CD14-positive monocyte (primary cell): ENCODE measurements around the gene SPTBN1. TPM values are rescaled to one million over a fixed set of nuclear protein-coding genes. Genes with fewer than 3 reads are reported as not detected.

Experiments
- DNase-seq, 3 donors: peaks; one replicate each; pipeline ENCODE4 v3.0.0-alpha.2; 2011 to 2022
- H2AFZ ChIP-seq: 2 replicates; pipeline ENCODE4 v1.6.0; 2012; ENCODE audit warnings: mild to moderate bottlenecking, low read depth, low read length, inconsistent platforms; ENCODE audit not compliant: insufficient read depth, poor library complexity, severe bottlenecking
- H3K27ac ChIP-seq, 2 donors: 1 replicate in 1 of 2; 2 replicates in 1 of 2; pipeline ENCODE4 v1.5.1; 2012 to 2013; ENCODE audit warnings: low read length in 2 of 2, control low read depth in 1 of 2, inconsistent platforms in 1 of 2, low read depth in 1 of 2, mild to moderate bottlenecking in 1 of 2
- H3K27me3 ChIP-seq, 2 donors: one replicate each; pipeline versions ENCODE4 v1.6.0 to v1.6.1; 2011 to 2013; ENCODE audit warnings: low read length in 2 of 2; ENCODE audit not compliant: control insufficient read depth in 2 of 2, insufficient read depth in 2 of 2
- H3K36me3 ChIP-seq, 2 donors: replicated peaks in 1 of 2; 1 replicate in 1 of 2; 2 replicates in 1 of 2; pipeline versions ENCODE4 v1.5.1 to v1.6.1; 2012 to 2013; ENCODE audit warnings: low read length in 2 of 2, control low read depth in 1 of 2, inconsistent platforms in 1 of 2, mild to moderate bottlenecking in 1 of 2; ENCODE audit not compliant: insufficient read depth in 2 of 2, control insufficient read depth in 1 of 2
- H3K4me1 ChIP-seq, 2 donors: 1 replicate in 1 of 2; 2 replicates in 1 of 2; pipeline versions ENCODE4 v1.5.1 to v1.6.1; 2012 to 2013; ENCODE audit warnings: low read length in 2 of 2, control low read depth in 1 of 2, inconsistent platforms in 1 of 2, mild to moderate bottlenecking in 1 of 2, moderate library complexity in 1 of 2; ENCODE audit not compliant: insufficient read depth in 2 of 2, control insufficient read depth in 1 of 2
- H3K4me2 ChIP-seq: replicated peaks from 2 replicates; pipeline ENCODE3; 2012; ENCODE audit warnings: low read length, moderate library complexity, mild to moderate bottlenecking; ENCODE audit not compliant: poor library complexity, severe bottlenecking; ENCODE audit errors: extremely low read depth
- H3K4me3 ChIP-seq, 3 experiments: fragments of 200-600 bp in 1 of 3; sonication (generic) in 1 of 3; replicated peaks in 1 of 3; 1 replicate in 2 of 3; 2 replicates in 1 of 3; pipeline ENCODE4 v1.5.1; 2011 to 2013; ENCODE audit warnings: low read length in 3 of 3, mild to moderate bottlenecking in 3 of 3, control low read depth in 2 of 3, low read depth in 2 of 3, inconsistent platforms in 1 of 3, moderate library complexity in 1 of 3
- H3K79me2 ChIP-seq: 2 replicates; pipeline ENCODE4 v1.6.0; 2012; ENCODE audit warnings: mild to moderate bottlenecking, control low read depth, inconsistent platforms, low read length, moderate library complexity; ENCODE audit not compliant: insufficient read depth
- H3K9ac ChIP-seq: 2 replicates; pipeline ENCODE4 v1.6.0; 2017; ENCODE audit warnings: low read length, mild to moderate bottlenecking; ENCODE audit not compliant: insufficient read depth, poor library complexity, severe bottlenecking
- H3K9me3 ChIP-seq, 2 donors: replicated peaks in 1 of 2; 1 replicate in 1 of 2; 2 replicates in 1 of 2; pipeline versions ENCODE4 v1.5.1 to v1.6.1; 2012 to 2013; ENCODE audit warnings: low read length in 2 of 2, control low read depth in 1 of 2; ENCODE audit not compliant: control insufficient read depth in 1 of 2, insufficient read depth in 1 of 2
- H4K20me1 ChIP-seq: 2 replicates; pipeline ENCODE4 v1.6.0; 2012; ENCODE audit warnings: mild to moderate bottlenecking, low read length, control low read depth, moderate library complexity; ENCODE audit not compliant: insufficient read depth
- H3K27ac Mint-ChIP-seq, 7 donors: one replicate each; pipeline ENCODE4 v1.8.0; 2020; ENCODE audit warnings: mild to moderate bottlenecking in 7 of 7, mixed read lengths in 7 of 7, moderate library complexity in 6 of 7, inconsistent platforms in 2 of 7
- H3K27me3 Mint-ChIP-seq, 3 donors: one replicate each; pipeline ENCODE4 v1.8.0; 2021 to 2022; ENCODE audit warnings: low read depth in 3 of 3, mild to moderate bottlenecking in 3 of 3, mixed read lengths in 3 of 3, moderate library complexity in 3 of 3, inconsistent platforms in 1 of 3
- H3K36me3 Mint-ChIP-seq, 2 donors: one replicate each; pipeline ENCODE4 v1.8.0; 2020; ENCODE audit warnings: mixed read lengths in 2 of 2, inconsistent platforms in 1 of 2, mild to moderate bottlenecking in 1 of 2
- H3K4me1 Mint-ChIP-seq: one replicate; pipeline ENCODE4 v1.8.0; 2020; ENCODE audit warnings: mild to moderate bottlenecking, mixed read lengths
- H3K4me3 Mint-ChIP-seq, 2 donors: one replicate each; pipeline ENCODE4 v1.8.0; 2020; ENCODE audit warnings: mild to moderate bottlenecking in 2 of 2, mixed read lengths in 2 of 2, moderate library complexity in 1 of 2
- H3K9me3 Mint-ChIP-seq, 7 donors: one replicate each; pipeline ENCODE4 v1.8.0; 2020 to 2022; ENCODE audit warnings: mixed read lengths in 7 of 7, mild to moderate bottlenecking in 6 of 7, moderate library complexity in 6 of 7, inconsistent platforms in 2 of 7
- WGBS: methylation state at CpG from one replicate; pipeline ENCODE4 v1.1.5; 2013; ENCODE audit warnings: missing lambda C conversion rate; ENCODE audit not compliant: insufficient coverage; 5-methylcytosine and 5-hydroxymethylcytosine counted together
- intact Hi-C, 2 donors: fragments of 100-400 bp; cut with micrococcal nuclease; formaldehyde crosslinking; loops; one replicate each; pipeline versions ENCODE4 v1.15.0 to v1.15.1; 2023
- polyA plus RNA-seq, 3 donors: library from polyadenylated mRNA; depleted of rRNA in 1 of 3; unstranded in 2 of 3; stranded (reverse) in 1 of 3; fragments of 300-500 nt in 2 of 3; fragments of >200 nt in 1 of 3; fragmentation: Illumina TruSeq in 2 of 3; gene quantifications; 1 replicate in 2 of 3; 2 replicates in 1 of 3; pipeline ENCODE4 v1.2.3, GENCODE V29; 2012 to 2021
- TF ChIP-seq, protein P1 (sequence below): fragments of 200-600 bp; IDR thresholded peaks from one replicate; pipeline ENCODE4 v1.8.0; 2022; ENCODE audit warnings: antibody characterized with exemption, mild to moderate bottlenecking

SPTBN1 gene
- polyA plus RNA-seq, 3 donors, result 0.79 to 2.8 (median 1.7) TPM

DNA sequence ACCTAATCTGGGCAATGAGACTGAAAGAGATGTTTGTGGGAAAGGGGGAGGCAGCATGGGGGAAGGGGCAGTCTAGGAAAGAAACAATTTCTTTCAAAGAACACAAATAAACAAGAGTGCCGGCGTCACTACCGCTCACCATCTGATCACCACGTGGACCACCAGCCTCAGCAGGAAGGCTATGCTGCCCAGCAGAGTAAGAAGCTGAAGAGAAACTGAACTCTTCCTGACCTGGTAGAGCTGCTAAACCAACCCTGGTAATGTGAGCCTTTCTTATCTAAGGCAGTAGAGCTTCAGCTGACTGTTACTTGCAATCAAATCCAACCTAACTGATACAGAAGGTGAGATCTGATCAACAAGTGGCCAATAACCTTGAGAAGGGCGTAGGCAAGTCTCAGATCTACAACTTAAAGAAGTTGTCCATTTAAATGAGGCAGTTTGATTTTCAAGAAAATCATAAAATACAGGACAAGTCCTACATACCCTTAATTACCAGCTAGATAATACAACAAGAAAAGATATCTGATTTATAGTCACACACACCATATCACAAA, 44.2 kb upstream of the SPTBN1 start:
- TF ChIP-seq, protein P1, sequence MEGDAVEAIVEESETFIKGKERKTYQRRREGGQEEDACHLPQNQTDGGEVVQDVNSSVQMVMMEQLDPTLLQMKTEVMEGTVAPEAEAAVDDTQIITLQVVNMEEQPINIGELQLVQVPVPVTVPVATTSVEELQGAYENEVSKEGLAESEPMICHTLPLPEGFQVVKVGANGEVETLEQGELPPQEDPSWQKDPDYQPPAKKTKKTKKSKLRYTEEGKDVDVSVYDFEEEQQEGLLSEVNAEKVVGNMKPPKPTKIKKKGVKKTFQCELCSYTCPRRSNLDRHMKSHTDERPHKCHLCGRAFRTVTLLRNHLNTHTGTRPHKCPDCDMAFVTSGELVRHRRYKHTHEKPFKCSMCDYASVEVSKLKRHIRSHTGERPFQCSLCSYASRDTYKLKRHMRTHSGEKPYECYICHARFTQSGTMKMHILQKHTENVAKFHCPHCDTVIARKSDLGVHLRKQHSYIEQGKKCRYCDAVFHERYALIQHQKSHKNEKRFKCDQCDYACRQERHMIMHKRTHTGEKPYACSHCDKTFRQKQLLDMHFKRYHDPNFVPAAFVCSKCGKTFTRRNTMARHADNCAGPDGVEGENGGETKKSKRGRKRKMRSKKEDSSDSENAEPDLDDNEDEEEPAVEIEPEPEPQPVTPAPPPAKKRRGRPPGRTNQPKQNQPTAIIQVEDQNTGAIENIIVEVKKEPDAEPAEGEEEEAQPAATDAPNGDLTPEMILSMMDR, result no peak
- Histone ChIP-seq H3K9ac (no peak overlapping the region), H2AFZ (no peak overlapping the region), H3K4me1 (no peaks in the 10 kb centered on the region), H3K4me3 (no peak overlapping the region), H3K27ac (no peak overlapping the region), H3K4me2 (no peak overlapping the region), H3K36me3 (no peaks in the 10 kb centered on the region), H3K79me2 (no peaks in the 10 kb centered on the region), H3K27me3 (peaks cover 16 to 22% of the 10 kb centered on the region in 2 donors), H4K20me1 (no peaks in the 10 kb centered on the region), H3K9me3 (no peaks in the 10 kb centered on the region)
- 71% methylated on average over 1 of the region's 5 CpGs for WGBS
- H3K27ac Mint-ChIP-seq, result peak overlapping the region in 1 of 7 donors; percentile 38
- no peaks in the 10 kb centered on the region for H3K36me3 Mint-ChIP-seq
- H3K27me3 Mint-ChIP-seq, result peaks cover 15 to 38% (median 16%) of the 10 kb centered on the region in 3 donors
- peaks cover 3% of the 10 kb centered on the region for H3K4me1 Mint-ChIP-seq
- H3K4me3 Mint-ChIP-seq, result no peak overlapping the region
- intact Hi-C loops, result no loop called here
- no peak for DNase-seq
- peaks cover 0 to 3% (median 0%) of the 10 kb centered on the region in 7 donors for H3K9me3 Mint-ChIP-seq

DNA sequence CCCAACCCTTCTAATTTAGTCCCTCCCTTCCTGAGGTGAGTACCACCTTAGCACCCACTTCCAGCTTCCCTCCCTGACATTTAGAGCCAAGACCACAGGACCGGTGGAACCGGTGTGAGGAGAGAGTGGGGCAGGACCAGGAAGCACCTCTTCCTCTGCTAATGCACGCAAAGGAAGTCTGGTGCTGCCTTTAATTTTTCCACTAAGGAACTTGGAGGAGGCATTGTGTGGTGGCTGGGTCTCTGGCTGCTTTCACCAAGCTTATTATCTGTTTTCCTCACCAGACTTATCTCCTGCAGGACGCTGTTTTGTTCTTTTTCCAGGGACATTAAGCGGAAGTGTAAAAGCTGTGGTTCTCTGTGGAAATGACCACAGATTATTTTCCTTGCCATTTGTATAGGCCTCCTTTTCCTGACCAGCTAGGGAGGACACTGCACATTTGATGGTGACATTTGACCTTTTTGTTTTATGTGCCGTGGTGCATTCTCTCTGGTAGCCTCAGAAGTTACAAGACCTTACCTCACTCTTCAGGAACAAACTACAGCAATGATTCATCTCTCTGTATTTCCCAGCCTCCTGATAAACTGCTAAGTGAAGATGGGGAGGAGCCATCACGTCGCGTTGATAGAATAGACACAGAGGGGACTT, 39.8 kb upstream of the SPTBN1 start:
- no peak overlapping the region for H3K27ac Mint-ChIP-seq
- H3K9me3 ChIP-seq, result no peaks in the 10 kb centered on the region
- no peak overlapping the region for H3K4me3 Mint-ChIP-seq
- H3K9ac ChIP-seq, result no peak overlapping the region
- intact Hi-C loops, result no loop called here
- H3K36me3 Mint-ChIP-seq, result no peaks in the 10 kb centered on the region
- peaks cover 3% of the 10 kb centered on the region for H3K4me1 Mint-ChIP-seq
- H3K79me2 ChIP-seq, result no peaks in the 10 kb centered on the region
- no peak overlapping the region for H3K4me3 ChIP-seq
- no peaks in the 10 kb centered on the region for H3K4me1 ChIP-seq
- H2AFZ ChIP-seq, result peak overlapping the region; percentile 22
- H3K27me3 Mint-ChIP-seq, result peaks cover 10 to 28% (median 11%) of the 10 kb centered on the region in 3 donors
- no peak overlapping the region for H3K4me2 ChIP-seq
- H3K27me3 ChIP-seq, result peaks cover 6 to 13% of the 10 kb centered on the region in 2 donors
- H3K27ac ChIP-seq, result no peak overlapping the region
- no peaks in the 10 kb centered on the region for H3K36me3 ChIP-seq
- peaks cover 0 to 4% (median 2%) of the 10 kb centered on the region in 7 donors for H3K9me3 Mint-ChIP-seq
- no CpG with 5 or more reads among the region's 9 CpGs for WGBS
- no peak for DNase-seq
- H4K20me1 ChIP-seq, result no peaks in the 10 kb centered on the region
- TF ChIP-seq, protein P1, result no peak
